IPS-18a (cell line): ENCODE results near the gene VSTM2L.

Experiments used
- H3K27ac ChIP-seq: one replicate; pipeline ENCODE4 v1.5.1; 2013; ENCODE audit warnings: low read length
- H3K27me3 ChIP-seq: one replicate; pipeline ENCODE4 v1.6.1; 2013; ENCODE audit warnings: mild to moderate bottlenecking, low read length; ENCODE audit not compliant: control insufficient read depth, insufficient read depth
- H3K36me3 ChIP-seq: one replicate; pipeline ENCODE4 v1.6.1; 2013; ENCODE audit warnings: low read depth, low read length; ENCODE audit not compliant: control insufficient read depth
- H3K4me1 ChIP-seq: one replicate; pipeline ENCODE4 v1.6.1; 2013; ENCODE audit warnings: low read depth, low read length; ENCODE audit not compliant: control insufficient read depth
- H3K4me3 ChIP-seq: one replicate; pipeline ENCODE4 v1.5.1; 2013; ENCODE audit warnings: low read length
- H3K9ac ChIP-seq: one replicate; pipeline ENCODE4 v1.6.1; 2013; ENCODE audit warnings: mild to moderate bottlenecking, low read length, moderate library complexity
- H3K9me3 ChIP-seq: one replicate; pipeline ENCODE4 v1.6.1; 2013; ENCODE audit warnings: low read depth, low read length; ENCODE audit not compliant: control insufficient read depth

The VSTM2L gene

DNA sequence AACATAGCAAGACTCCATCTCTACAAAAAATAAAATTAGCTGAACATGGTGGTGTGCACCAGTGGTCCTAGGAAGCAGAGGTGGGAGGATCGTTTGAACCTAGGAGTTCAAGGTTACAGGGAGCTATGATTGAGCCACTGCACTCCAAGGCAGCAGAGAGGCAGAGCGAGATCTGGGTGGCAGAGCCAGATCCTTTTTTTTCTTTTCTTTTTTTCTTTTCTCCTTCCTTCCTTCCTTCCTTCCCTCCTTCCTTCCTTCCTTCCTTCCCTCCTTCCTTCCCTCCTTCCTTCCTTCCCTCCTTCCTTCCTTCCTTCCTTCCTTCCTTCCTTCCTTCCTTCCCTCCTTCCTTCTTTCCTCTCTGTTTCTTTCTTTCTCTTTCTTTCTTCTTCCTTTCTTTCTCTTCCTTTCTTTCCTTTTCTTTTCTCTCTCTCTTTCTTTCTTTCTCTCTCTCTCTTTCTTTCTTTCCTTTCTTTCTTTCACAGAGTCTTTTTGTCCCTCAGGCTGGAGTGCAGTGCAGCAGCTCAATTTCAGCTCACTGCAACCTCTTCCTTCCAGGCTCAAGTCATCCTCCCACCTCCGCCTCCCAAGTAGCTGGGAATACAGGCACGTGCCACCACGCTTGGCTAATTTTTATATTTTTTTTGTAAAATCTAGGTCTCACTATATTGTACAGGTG is 9.2 kb upstream of the VSTM2L start:
- Histone ChIP-seq H3K9ac (no peak overlapping the region), H3K36me3 (no peaks in the 10 kb centered on the region), H3K27ac (no peak overlapping the region), H3K9me3 (no peaks in the 10 kb centered on the region), H3K27me3 (no peaks in the 10 kb centered on the region), H3K4me1 (no peaks in the 10 kb centered on the region), H3K4me3 (no peak overlapping the region)

- H3K27me3 ChIP-seq: no peaks in the 10 kb centered on the region
- H3K9me3 ChIP-seq: no peaks in the 10 kb centered on the region
- no peak overlapping the region for H3K27ac ChIP-seq
- no peaks in the 10 kb centered on the region for H3K36me3 ChIP-seq
- no peak overlapping the region for H3K9ac ChIP-seq
- no peaks in the 10 kb centered on the region for H3K4me1 ChIP-seq
- H3K4me3 ChIP-seq: no peak overlapping the region
Observed at GRCh38 chr20:37894454-37894853, 8.5 kb upstream of the VSTM2L start.

DNA sequence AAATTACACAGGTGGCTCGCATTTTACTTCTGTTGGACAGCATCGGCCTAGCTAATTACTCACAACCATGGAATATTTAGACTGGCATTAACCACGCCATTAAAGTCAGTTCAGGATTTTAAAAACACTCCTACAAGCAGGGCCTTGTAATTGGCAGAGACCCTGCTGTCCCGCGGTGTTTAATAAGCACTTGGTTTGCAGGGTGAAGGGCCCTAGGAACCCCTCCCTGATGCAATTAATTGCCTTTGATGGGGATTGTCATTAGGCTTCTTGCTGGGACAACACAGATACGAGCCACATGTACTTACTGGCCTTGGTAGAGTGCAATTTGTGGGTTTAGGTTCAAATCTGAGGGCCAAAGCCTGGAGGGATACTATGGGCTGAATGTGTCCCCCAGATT is 7.8 kb upstream of the VSTM2L start:
- no peaks in the 10 kb centered on the region for H3K4me1 ChIP-seq
- no peaks in the 10 kb centered on the region for H3K27me3 ChIP-seq
- H3K9me3 ChIP-seq: no peaks in the 10 kb centered on the region
- no peak overlapping the region for H3K9ac ChIP-seq
- no peaks in the 10 kb centered on the region for H3K36me3 ChIP-seq
- H3K4me3 ChIP-seq: no peak overlapping the region
- H3K27ac ChIP-seq: no peak overlapping the region

GRCh38 chr20:37896932-37897548 is 5.9 kb upstream of the VSTM2L start:
- Histone ChIP-seq H3K4me3 (no peak overlapping the region), H3K27me3 (no peaks in the 10 kb centered on the region), H3K9me3 (no peaks in the 10 kb centered on the region), H3K9ac (no peak overlapping the region), H3K4me1 (no peaks in the 10 kb centered on the region), H3K27ac (no peak overlapping the region), H3K36me3 (no peaks in the 10 kb centered on the region)

DNA sequence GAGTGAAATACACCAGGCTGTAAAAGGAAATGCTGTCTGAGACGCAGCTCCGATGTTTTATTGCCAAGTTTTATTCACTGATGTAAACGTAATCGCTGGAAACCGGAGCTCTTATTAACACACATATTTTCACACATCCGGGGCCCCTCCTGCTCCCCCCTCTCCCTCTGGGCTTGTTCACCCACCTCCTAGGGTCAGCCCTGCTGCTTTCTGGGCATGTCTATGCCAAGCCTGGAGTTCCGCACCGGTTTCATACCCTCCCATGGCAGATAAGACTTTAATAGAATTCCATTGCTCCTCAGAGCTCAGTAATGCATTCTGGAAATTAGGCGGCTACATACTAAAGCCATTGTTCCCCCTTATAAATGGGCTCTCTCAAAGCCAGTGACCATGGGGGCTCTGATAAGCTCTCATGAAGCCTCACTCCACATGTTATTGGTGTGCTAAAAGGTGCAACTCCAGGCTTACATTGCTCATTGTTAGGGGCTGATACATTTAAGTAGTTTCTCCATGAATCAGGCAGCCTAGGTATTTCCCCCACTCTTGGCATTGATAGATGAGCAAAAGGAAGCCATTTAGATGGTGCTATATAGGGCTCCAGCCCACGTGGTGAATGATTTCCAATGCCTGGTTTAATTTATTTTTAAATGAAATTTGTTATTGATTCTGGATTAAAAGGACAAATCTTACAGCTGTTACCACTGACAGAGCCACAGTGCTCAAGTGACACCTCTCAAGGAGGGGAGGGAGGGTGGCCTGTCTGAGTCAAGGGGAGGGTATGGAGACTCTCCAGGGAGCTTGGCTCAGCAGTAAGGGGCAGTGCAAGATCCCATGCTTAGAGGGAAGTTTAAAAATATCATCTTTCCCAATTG is 4.5 kb upstream of the VSTM2L start:
- H3K4me3 ChIP-seq: no peak overlapping the region
- H3K4me1 ChIP-seq: no peaks in the 10 kb centered on the region

GRCh38 chr20:37899105-37900045 is 3.6 kb upstream of the VSTM2L start:
- peaks cover 4% of the 10 kb centered on the region for H3K27me3 ChIP-seq
- no peaks in the 10 kb centered on the region for H3K36me3 ChIP-seq
- no peaks in the 10 kb centered on the region for H3K4me1 ChIP-seq
- no peak overlapping the region for H3K9ac ChIP-seq
- H3K27ac ChIP-seq: no peak overlapping the region
- H3K4me3 ChIP-seq: no peak overlapping the region
- no peaks in the 10 kb centered on the region for H3K9me3 ChIP-seq

More for the DNA sequence above, 4.5 kb upstream of the VSTM2L start:
- Histone ChIP-seq H3K9ac (no peak overlapping the region), H3K36me3 (no peaks in the 10 kb centered on the region), H3K9me3 (no peaks in the 10 kb centered on the region), H3K27me3 (peaks cover 4% of the 10 kb centered on the region), H3K27ac (no peak overlapping the region)

DNA sequence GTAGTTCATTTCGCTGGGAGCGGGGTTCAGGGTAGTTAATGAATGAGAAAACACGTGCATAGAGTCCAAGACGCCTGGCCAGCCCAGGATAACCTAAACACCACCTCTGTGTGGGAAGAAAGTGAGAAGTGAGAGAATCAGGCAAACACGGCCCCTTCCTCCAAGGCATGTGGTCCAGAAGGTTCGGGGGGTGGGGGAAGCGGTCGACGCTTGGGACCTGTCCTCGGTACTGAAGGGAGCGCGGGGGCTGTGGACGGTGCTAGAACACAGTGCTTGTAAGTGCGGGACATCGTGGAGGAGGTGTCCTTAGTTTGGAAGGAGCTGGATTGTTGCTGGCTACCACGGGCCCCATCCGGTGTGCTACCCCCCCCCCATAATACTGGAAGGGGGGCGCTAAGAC is 1.7 kb upstream of the VSTM2L start:
- H3K36me3 ChIP-seq: no peaks in the 10 kb centered on the region
- H3K27ac ChIP-seq: no peak overlapping the region
- H3K4me1 ChIP-seq: no peaks in the 10 kb centered on the region
- no peak overlapping the region for H3K4me3 ChIP-seq
- H3K27me3 ChIP-seq: peaks cover 4% of the 10 kb centered on the region
- no peaks in the 10 kb centered on the region for H3K9me3 ChIP-seq
- no peak overlapping the region for H3K9ac ChIP-seq

DNA sequence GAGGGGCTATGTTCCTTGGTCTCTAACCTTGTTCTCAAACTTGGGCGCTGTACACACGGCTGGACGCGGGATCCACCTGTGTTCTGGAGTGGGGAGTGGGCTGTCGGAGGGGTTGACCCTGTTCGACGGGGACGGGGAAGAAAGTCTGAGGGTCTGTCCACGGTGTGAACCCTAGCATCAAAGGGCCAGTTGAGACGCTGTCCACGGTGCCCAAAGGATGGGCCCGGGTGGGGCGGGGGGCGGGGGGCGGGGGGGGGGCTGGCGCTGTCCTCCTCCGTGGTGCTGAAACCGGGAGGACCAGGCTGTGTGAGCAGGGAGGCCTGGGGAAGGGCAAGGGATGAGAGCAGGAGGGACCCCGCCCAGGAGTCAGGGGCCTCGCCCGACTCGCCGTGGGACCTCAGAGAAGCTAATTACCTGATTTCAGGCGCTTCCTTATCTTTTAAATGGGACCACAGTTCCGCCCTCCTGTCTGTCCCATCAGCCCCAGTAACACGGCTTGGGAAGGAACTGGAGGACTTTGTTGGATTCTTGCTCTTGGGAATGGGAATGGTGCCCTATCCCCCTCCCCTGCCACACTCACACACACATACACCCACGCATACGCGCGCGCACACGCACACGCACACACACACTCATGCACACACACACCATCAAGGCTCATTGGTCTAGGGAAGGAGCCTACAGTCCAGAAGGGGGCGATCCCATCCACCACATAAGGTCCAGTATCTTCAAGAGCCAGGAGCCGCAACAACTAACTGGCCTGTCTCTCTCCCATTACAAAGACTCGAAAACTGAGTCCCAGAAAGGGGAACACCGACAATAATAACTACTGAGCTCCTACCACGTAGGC is 1.0 kb upstream of the VSTM2L start:
- Histone ChIP-seq H3K9me3 (no peaks in the 10 kb centered on the region), H3K4me1 (peaks cover 6% of the 10 kb centered on the region), H3K36me3 (no peaks in the 10 kb centered on the region), H3K9ac (no peak overlapping the region), H3K27me3 (peaks cover 4% of the 10 kb centered on the region), H3K27ac (no peak overlapping the region), H3K4me3 (peak overlapping the region; percentile 16)

GRCh38 chr20:37903317-37904007 is 535 bp downstream of the VSTM2L start:
- Histone ChIP-seq H3K9me3 (no peaks in the 10 kb centered on the region), H3K27ac (no peak overlapping the region), H3K4me3 (peak overlapping the region; percentile 42), H3K27me3 (peaks cover 4% of the 10 kb centered on the region), H3K4me1 (peaks cover 19% of the 10 kb centered on the region), H3K9ac (no peak overlapping the region), H3K36me3 (no peaks in the 10 kb centered on the region)

- H3K27ac ChIP-seq: no peak overlapping the region
- no peak overlapping the region for H3K4me3 ChIP-seq
- H3K9ac ChIP-seq: no peak overlapping the region
- no peaks in the 10 kb centered on the region for H3K9me3 ChIP-seq
- H3K36me3 ChIP-seq: no peaks in the 10 kb centered on the region
- H3K4me1 ChIP-seq: peaks cover 19% of the 10 kb centered on the region
- peaks cover 4% of the 10 kb centered on the region for H3K27me3 ChIP-seq
Observed at GRCh38 chr20:37904008-37904642, 1.2 kb downstream of the VSTM2L start.
